ENCODE measurements around the gene KRT77. TPM values are rescaled to one million over a fixed set of nuclear protein-coding genes. Genes with fewer than 3 reads are reported as not detected.
A peak's percentile ranks its signal among the peaks of the same experiment; 100 is the strongest.

Gene KRT77
- total and polyA plus RNA-seq, 4 donors: 0.06 to 2.2 (median 0.19) TPM

- DNase-seq (ENCODE audit: low read depth in 4 of 6, low spot score in 6 of 6): no peak
- Histone ChIP-seq H3K4me3 (ENCODE audit: low read depth, low read length) (no peak overlapping the region), H3K27me3 (ENCODE audit: control insufficient read depth, insufficient read depth, low read length) (no peaks in the 10 kb centered on the region), H3K27ac (ENCODE audit: low read depth, low read length) (no peak overlapping the region), H3K9me3 (ENCODE audit: control insufficient read depth, insufficient read depth, low read length) (no peaks in the 10 kb centered on the region), H3K36me3 (ENCODE audit: control insufficient read depth, insufficient read depth, low read length) (no peaks in the 10 kb centered on the region), H3K4me1 (ENCODE audit: control insufficient read depth, insufficient read depth, low read length) (peaks cover 20% of the 10 kb centered on the region)
- 51% methylated on average over 2 of the region's 2 CpGs for WGBS (ENCODE audit: insufficient coverage)
Measured at GRCh38 chr12:52697058-52697582, 6.2 kb downstream of the KRT77 start.

- no CpG with 5 or more reads among the region's 3 CpGs for WGBS (ENCODE audit: insufficient coverage)
- Histone ChIP-seq H3K36me3 (ENCODE audit: control insufficient read depth, insufficient read depth, low read length) (no peaks in the 10 kb centered on the region), H3K4me3 (ENCODE audit: low read depth, low read length) (no peak overlapping the region), H3K9me3 (ENCODE audit: control insufficient read depth, insufficient read depth, low read length) (no peaks in the 10 kb centered on the region), H3K27ac (ENCODE audit: low read depth, low read length) (no peak overlapping the region), H3K27me3 (ENCODE audit: control insufficient read depth, insufficient read depth, low read length) (no peaks in the 10 kb centered on the region), H3K4me1 (ENCODE audit: control insufficient read depth, insufficient read depth, low read length) (peaks cover 24% of the 10 kb centered on the region)
- DNase-seq (ENCODE audit: low read depth in 4 of 6, low spot score in 6 of 6): no peak
Measured at GRCh38 chr12:52696588-52696987, 6.7 kb downstream of the KRT77 start.

GRCh38 chr12:52695039-52695438, 8.3 kb downstream of the KRT77 start:
- Histone ChIP-seq H3K27ac (ENCODE audit: low read depth, low read length) (no peak overlapping the region), H3K36me3 (ENCODE audit: control insufficient read depth, insufficient read depth, low read length) (no peaks in the 10 kb centered on the region), H3K9me3 (ENCODE audit: control insufficient read depth, insufficient read depth, low read length) (no peaks in the 10 kb centered on the region), H3K27me3 (ENCODE audit: control insufficient read depth, insufficient read depth, low read length) (peaks cover 4% of the 10 kb centered on the region), H3K4me3 (ENCODE audit: low read depth, low read length) (no peak overlapping the region), H3K4me1 (ENCODE audit: control insufficient read depth, insufficient read depth, low read length) (peaks cover 37% of the 10 kb centered on the region)
- no peak for DNase-seq (ENCODE audit: low read depth in 4 of 6, low spot score in 6 of 6)
- no CpG with 5 or more reads among the region's 3 CpGs for WGBS (ENCODE audit: insufficient coverage)

GRCh38 chr12:52694151-52694550, 9.2 kb downstream of the KRT77 start:
- WGBS (ENCODE audit: insufficient coverage): no CpG with 5 or more reads among the region's 6 CpGs
- Histone ChIP-seq H3K4me3 (ENCODE audit: low read depth, low read length) (no peak overlapping the region), H3K9me3 (ENCODE audit: control insufficient read depth, insufficient read depth, low read length) (no peaks in the 10 kb centered on the region), H3K27ac (ENCODE audit: low read depth, low read length) (no peak overlapping the region), H3K4me1 (ENCODE audit: control insufficient read depth, insufficient read depth, low read length) (peaks cover 37% of the 10 kb centered on the region), H3K36me3 (ENCODE audit: control insufficient read depth, insufficient read depth, low read length) (no peaks in the 10 kb centered on the region), H3K27me3 (ENCODE audit: control insufficient read depth, insufficient read depth, low read length) (peaks cover 4% of the 10 kb centered on the region)
- DNase-seq (ENCODE audit: low read depth in 4 of 6, low spot score in 6 of 6): peak in 2 of 6 donors; percentile 29 to 91

GRCh38 chr12:52693261-52693660, 10.1 kb downstream of the KRT77 start:
- Histone ChIP-seq H3K4me1 (ENCODE audit: control insufficient read depth, insufficient read depth, low read length) (peaks cover 37% of the 10 kb centered on the region), H3K27me3 (ENCODE audit: control insufficient read depth, insufficient read depth, low read length) (peaks cover 4% of the 10 kb centered on the region)

GRCh38 chr12:52692254-52692653, 11.1 kb downstream of the KRT77 start:
- Histone ChIP-seq H3K4me1 (ENCODE audit: control insufficient read depth, insufficient read depth, low read length) (peaks cover 37% of the 10 kb centered on the region), H3K27me3 (ENCODE audit: control insufficient read depth, insufficient read depth, low read length) (peaks cover 4% of the 10 kb centered on the region), H3K27ac (ENCODE audit: low read depth, low read length) (no peak overlapping the region), H3K4me3 (ENCODE audit: low read depth, low read length) (no peak overlapping the region), H3K9me3 (ENCODE audit: control insufficient read depth, insufficient read depth, low read length) (no peaks in the 10 kb centered on the region), H3K36me3 (ENCODE audit: control insufficient read depth, insufficient read depth, low read length) (no peaks in the 10 kb centered on the region)
- WGBS (ENCODE audit: insufficient coverage): 76% methylated on average over 8 of the region's 8 CpGs
- no peak for DNase-seq (ENCODE audit: low read depth in 4 of 6, low spot score in 6 of 6)

More at GRCh38 chr12:52693261-52693660, 10.1 kb downstream of the KRT77 start:
- no peak overlapping the region for H3K4me3 ChIP-seq (ENCODE audit: low read depth, low read length)
- H3K36me3 ChIP-seq (ENCODE audit: control insufficient read depth, insufficient read depth, low read length): no peaks in the 10 kb centered on the region
- no peaks in the 10 kb centered on the region for H3K9me3 ChIP-seq (ENCODE audit: control insufficient read depth, insufficient read depth, low read length)
- no peak for DNase-seq (ENCODE audit: low read depth in 4 of 6, low spot score in 6 of 6)
- H3K27ac ChIP-seq (ENCODE audit: low read depth, low read length): no peak overlapping the region
- 59% methylated on average over 4 of the region's 5 CpGs for WGBS (ENCODE audit: insufficient coverage)

GRCh38 chr12:52691841-52692150, 11.5 kb downstream of the KRT77 start:
- H3K36me3 ChIP-seq (ENCODE audit: control insufficient read depth, insufficient read depth, low read length): no peaks in the 10 kb centered on the region
- peaks cover 37% of the 10 kb centered on the region for H3K4me1 ChIP-seq (ENCODE audit: control insufficient read depth, insufficient read depth, low read length)
- H3K9me3 ChIP-seq (ENCODE audit: control insufficient read depth, insufficient read depth, low read length): no peaks in the 10 kb centered on the region
- DNase-seq (ENCODE audit: low read depth in 4 of 6, low spot score in 6 of 6): no peak
- no peak overlapping the region for H3K4me3 ChIP-seq (ENCODE audit: low read depth, low read length)
- H3K27me3 ChIP-seq (ENCODE audit: control insufficient read depth, insufficient read depth, low read length): peaks cover 4% of the 10 kb centered on the region
- 60% methylated on average over 2 of the region's 2 CpGs for WGBS (ENCODE audit: insufficient coverage)
- no peak overlapping the region for H3K27ac ChIP-seq (ENCODE audit: low read depth, low read length)

- Histone ChIP-seq H3K4me1 (ENCODE audit: control insufficient read depth, insufficient read depth, low read length) (peaks cover 36% of the 10 kb centered on the region), H3K4me3 (ENCODE audit: low read depth, low read length) (peak overlapping the region; percentile 46), H3K27ac (ENCODE audit: low read depth, low read length) (peak overlapping the region; percentile 48), H3K27me3 (ENCODE audit: control insufficient read depth, insufficient read depth, low read length) (peaks cover 4% of the 10 kb centered on the region), H3K9me3 (ENCODE audit: control insufficient read depth, insufficient read depth, low read length) (no peaks in the 10 kb centered on the region), H3K36me3 (ENCODE audit: control insufficient read depth, insufficient read depth, low read length) (no peaks in the 10 kb centered on the region)
- peak in 2 of 6 donors; percentile 64 to 87 for DNase-seq (ENCODE audit: low read depth in 4 of 6, low spot score in 6 of 6)
- WGBS (ENCODE audit: insufficient coverage): 2% methylated on average over 45 of the region's 45 CpGs
Measured at GRCh38 chr12:52691076-52691840, 12.1 kb downstream of the KRT77 start.

- Histone ChIP-seq H3K27me3 (ENCODE audit: control insufficient read depth, insufficient read depth, low read length) (peaks cover 4% of the 10 kb centered on the region), H3K4me3 (ENCODE audit: low read depth, low read length) (peak overlapping the region; percentile 46), H3K4me1 (ENCODE audit: control insufficient read depth, insufficient read depth, low read length) (peaks cover 33% of the 10 kb centered on the region), H3K9me3 (ENCODE audit: control insufficient read depth, insufficient read depth, low read length) (no peaks in the 10 kb centered on the region), H3K36me3 (ENCODE audit: control insufficient read depth, insufficient read depth, low read length) (no peaks in the 10 kb centered on the region), H3K27ac (ENCODE audit: low read depth, low read length) (peak overlapping the region; percentile 48)
- 61% methylated on average over 4 of the region's 8 CpGs for WGBS (ENCODE audit: insufficient coverage)
- DNase-seq (ENCODE audit: low read depth in 4 of 6, low spot score in 6 of 6): no peak
Measured at GRCh38 chr12:52690351-52691075, 12.8 kb downstream of the KRT77 start.

All from spinal cord (tissue), 10 donors.